Measurements from ENCODE around the gene MLLT3.

Gene MLLT3

GRCh38 chr9:20508242-20508641 lies 114.1 kb downstream of the MLLT3 start:
- DNase-seq, result no peak

DNA sequence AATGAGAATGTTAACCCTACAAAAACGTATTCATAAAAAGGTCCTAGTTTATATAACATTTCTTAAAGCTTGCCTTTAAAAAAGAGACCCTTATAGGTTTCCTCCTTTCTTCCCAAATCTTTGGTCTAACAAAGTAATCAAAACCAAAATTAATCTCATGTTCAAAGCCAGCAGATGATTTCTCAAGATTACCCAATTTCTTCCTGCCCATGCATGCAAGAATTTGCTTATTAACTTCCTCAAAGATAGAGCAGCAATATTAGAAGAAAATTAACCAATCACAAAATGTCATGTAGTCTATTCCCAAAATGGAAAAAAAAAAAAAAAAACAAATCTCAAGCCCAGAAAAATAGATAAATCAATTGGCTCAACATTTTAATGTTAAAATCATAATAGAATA lies 114.9 kb downstream of the MLLT3 start:
- no peak for DNase-seq

DNA sequence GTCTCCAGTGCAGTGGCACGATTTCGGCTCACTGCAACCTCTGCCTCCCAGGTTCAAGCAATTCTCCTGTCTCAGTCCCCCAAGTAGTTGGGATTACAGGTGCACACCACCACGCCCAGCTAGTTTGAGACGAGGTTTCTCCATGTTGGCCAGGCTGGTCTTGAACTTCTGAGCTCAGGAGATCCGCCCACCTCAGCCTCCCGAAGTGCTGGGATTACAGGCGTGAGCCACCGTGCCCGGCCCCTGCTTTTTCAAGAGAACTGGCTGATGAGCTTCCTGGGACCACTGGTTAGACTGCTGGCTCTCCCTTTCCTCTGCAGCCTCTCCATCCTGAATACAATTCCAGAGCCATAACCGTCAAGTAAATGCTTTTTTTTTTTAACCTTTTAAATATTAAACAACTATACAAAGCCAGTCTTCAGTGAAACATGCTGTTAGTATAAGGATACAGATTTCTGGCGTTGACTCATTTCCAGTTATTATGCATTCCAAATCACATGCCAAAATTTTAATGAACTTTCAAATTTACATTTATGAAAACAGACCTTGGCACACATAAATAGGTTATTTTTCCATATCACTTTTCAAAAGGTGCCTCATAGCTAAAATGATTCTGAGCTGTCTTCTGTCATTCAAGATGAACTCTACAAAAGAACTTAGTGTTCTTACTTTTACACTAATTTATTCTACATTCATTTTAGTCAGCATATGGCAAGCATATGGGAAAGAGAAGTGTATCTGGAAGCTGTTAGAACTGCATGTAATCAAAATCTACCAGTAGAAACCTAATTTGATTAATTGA lies 116.0 kb downstream of the MLLT3 start:
- no peak for DNase-seq

- no peak for DNase-seq
Measured at GRCh38 chr9:20505574-20505973, 116.7 kb downstream of the MLLT3 start.

GRCh38 chr9:20504930-20505329 lies 117.4 kb downstream of the MLLT3 start:
- no peak for DNase-seq

GRCh38 chr9:20500101-20500500 lies 122.2 kb downstream of the MLLT3 start:
- no peak for DNase-seq

- no peak for DNase-seq
Measured at GRCh38 chr9:20499013-20499412, 123.3 kb downstream of the MLLT3 start.

- DNase-seq, result no peak
Measured at GRCh38 chr9:20496328-20496727, 126.0 kb downstream of the MLLT3 start.

GRCh38 chr9:20495098-20495497 lies 127.2 kb downstream of the MLLT3 start:
- DNase-seq, result no peak

GRCh38 chr9:20494035-20494434 lies 128.3 kb downstream of the MLLT3 start:
- DNase-seq, result no peak

DNA sequence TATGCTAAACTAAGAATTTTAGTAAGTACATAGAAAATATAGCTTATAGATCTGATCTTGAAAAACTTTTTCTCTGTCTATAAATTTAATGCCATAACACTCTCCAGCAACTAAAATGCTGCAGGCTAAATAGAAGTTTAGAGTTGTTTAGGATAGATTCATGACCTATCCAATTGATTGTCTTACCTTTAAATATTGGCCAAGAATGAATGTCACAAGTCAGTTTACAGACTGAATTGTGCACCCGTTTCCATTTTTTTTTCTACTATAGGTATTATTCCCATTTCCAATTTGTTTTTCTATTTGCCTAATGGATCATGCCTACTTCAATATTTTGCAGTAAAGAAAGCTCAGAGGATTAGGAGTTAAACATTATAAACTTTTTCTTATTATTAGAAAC lies 129.5 kb downstream of the MLLT3 start:
- DNase-seq, result no peak

DNA sequence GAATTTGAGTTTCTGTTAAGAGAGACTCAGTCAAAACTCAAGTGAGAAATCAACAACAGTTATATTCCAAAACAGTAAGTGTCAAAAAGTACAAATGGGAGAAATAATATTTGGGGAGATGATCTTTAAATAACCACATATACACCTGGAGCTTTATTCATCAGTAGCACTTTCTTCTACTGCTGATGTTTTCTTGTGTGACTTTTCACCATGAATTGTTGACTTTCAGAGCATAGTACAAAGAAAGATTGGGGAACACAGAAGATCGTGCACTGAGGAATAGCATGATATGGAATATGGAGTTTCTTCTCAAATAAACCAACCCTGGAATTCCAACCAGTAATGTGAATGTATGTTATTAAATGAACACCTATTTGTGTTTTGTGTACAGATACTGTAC lies 130.7 kb downstream of the MLLT3 start:
- DNase-seq, result no peak

GRCh38 chr9:20490246-20490834 lies 132.0 kb downstream of the MLLT3 start:
- no peak for DNase-seq

GRCh38 chr9:20488691-20489090 lies 133.6 kb downstream of the MLLT3 start:
- DNase-seq, result no peak

DNA sequence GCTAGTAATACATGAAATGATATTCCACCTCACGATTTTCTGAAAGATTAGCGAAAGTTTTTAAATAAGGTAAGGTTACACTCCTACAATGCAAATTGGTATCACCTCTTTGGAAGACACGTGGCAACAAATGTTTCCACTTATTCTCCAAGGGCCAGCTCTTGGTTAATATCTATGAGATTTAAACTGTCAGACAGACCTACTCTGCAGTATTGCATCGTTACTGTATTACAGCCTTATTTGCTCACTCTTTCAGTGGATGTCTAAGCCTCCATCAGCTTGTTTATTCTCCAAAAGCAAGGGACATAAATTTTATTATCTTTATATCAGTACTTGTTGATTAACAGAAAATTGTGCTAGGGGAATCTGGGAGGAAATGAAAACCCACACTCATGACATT lies 135.7 kb downstream of the MLLT3 start:
- no peak for DNase-seq

GRCh38 chr9:20481437-20481836 lies 140.9 kb downstream of the MLLT3 start:
- no peak for DNase-seq

DNA sequence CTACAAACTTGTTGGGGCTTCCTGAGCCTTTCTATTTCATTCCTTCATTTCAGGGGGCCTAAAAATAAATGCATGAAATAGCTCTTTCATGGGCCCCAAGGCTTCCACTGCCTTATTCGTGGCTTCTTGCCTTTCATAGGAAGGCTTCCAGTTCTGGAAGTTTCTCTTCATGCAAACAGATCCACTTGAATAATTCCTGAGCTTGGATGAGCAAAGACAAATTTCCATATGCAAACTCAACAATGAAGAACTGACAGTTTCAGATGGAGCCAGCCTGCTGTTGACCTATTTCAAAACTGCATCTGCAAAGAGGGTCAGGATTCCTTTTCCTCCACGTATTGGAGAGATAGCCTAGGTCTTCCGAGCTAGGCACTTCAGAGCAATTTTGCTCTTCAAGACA lies 142.1 kb downstream of the MLLT3 start:
- DNase-seq, result no peak

DNA sequence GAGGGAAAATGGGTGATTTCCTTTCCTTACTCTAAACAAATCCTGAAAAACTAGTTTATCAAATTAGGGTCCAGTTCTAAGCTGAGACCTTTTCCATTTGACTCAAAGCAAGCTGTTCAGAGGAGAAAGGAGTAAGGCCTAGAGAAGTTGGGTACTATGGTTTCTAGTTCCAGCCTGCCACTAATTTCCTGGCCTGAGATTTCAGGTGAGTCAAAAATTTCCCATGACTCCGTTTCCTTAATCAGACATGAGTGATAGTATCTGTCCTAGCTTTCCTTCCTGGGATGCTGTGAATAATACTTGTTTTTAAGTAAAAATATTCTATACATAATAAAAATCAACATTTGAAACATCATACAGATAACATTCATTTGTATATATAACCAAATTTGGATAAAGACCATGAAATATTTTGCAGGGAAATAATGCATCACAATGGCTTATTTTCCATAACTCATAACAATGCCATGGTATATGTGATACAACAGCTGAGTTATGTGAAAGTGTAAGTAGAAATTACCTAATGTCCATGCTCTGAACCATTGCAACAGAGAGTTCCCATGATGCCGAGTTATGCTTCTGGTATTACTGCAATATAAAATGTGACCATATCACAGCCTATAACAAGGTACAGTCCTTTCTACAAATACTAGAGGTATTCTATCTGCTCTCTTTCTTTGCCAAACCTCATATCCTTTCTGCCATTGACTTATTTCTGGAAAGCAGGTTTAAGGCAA lies 142.7 kb downstream of the MLLT3 start:
- DNase-seq, result no peak

- no peak for DNase-seq
Measured at GRCh38 chr9:20478786-20479185, 143.5 kb downstream of the MLLT3 start.

DNA sequence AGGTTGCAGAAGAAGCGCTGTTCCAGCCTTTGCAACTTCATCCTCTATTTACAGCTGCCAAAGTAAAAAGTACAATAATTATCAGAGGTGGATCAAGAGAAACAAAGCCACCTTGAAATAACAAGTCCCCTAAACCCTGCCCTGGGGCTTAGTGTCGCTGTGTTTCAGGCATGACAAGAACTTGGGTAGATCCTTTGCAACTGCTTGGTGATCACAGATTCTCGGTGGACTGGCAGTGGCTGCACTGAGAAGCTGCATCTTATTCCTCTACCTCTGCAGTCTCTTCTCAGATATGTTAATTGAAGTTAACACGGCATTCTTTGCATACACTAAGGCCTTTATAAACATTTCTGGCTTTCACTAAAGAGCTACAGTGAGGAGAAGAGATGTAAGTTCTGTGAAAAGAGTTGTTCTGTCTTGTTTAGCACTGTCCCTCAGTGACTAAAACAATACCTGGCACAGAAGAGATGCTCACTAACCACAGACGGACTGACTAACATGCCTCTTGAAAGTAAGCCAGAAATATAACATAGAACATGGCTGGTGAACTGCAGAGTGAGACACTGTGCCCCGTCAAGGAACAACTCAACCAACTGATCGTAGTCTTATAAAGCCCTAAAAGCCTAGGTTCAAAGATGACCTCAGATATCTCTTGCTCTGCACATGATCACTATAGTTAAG lies 144.2 kb downstream of the MLLT3 start:
- no peak for DNase-seq

- DNase-seq, result no peak
Measured at GRCh38 chr9:20476912-20477521, 145.3 kb downstream of the MLLT3 start.

DNA sequence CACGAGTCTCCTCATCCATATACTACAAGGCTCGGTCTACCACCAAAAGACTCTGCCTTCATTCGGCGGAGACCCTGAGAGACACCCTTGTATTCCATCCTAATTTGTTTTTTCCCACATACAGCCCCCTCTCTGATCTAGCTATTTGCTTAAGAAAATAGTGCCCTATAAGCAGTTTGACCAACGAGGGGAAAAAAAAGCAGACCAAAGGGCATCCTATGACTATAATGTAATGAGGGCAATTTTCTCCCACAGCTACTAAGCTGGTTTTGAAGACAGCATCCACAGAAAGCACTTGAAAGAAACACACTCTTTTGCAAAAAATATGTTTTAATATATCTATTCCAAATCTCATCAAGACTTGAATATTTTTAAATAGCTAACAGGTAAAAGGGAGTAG lies 147.8 kb downstream of the MLLT3 start:
- no peak for DNase-seq

DNA sequence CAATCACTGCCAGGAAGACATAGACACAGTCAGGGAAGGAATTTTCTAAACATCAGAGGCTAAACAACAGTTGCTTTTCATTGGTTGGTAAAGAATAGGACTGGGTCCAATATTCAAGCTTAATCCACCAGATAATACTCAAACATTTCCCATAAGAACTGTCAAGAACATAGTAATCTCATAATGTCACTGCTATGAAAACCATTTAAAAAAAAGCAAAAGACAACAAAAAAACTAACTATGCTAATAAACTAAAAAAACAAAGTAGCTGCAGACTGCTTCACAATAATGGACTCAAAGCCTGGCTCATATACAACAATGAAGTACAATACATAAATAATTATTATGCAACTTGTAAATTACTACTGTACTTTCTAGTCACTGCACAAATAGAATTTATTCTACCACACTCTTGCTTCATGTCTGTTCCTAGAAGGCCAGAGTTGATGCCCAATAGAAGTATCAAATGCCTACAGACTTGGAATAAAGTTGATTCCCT lies 148.7 kb downstream of the MLLT3 start:
- no peak for DNase-seq
